ENCODE results near the gene ANKRD45.
"Not testable (repeated sequence)": the region's sequence is repeated elsewhere in the genome, so short reads cannot be mapped to it uniquely, and the experiment has no call there.

- not testable (repeated sequence) for TF ChIP-seq CTCF (IDR thresholded peaks at IDR 0.05); EZH2 (IDR thresholded peaks at IDR 0.05; ENCODE audit: borderline replicate concordance, insufficient read depth, low read depth, low read length, poor library complexity, severe bottlenecking)
These were observed 4.8 kb upstream of the ANKRD45 start for GRCh38 chr1:173674496-173674895.

Measured in B cell (primary cell).